HepG2 (cell line): Measurements from ENCODE around the gene SYNJ2. TPM values are rescaled to one million over a fixed set of nuclear protein-coding genes. Genes with fewer than 3 reads are reported as not detected.
A peak's percentile ranks its signal among the peaks of the same experiment; 100 is the strongest.

ENCODE experiments used
- AGO2 ChIP-seq: fragments of 200-400 bp; formaldehyde crosslinking; optimal IDR thresholded peaks from 2 replicates; pipeline ENCODE3; 2017; ENCODE audit warnings: mild to moderate bottlenecking, low read depth, low read length, moderate library complexity
- FUBP1 ChIP-seq: sonication (generic); formaldehyde crosslinking; IDR thresholded peaks from 2 replicates; pipeline ENCODE4 v1.5.1; 2020; ENCODE audit warnings: missing genetic modification reagents, mild to moderate bottlenecking, borderline replicate concordance
- GLI4 ChIP-seq: sonication (generic); formaldehyde crosslinking; IDR thresholded peaks from 2 replicates; pipeline ENCODE4 v1.5.1; 2020; ENCODE audit warnings: missing genetic modification reagents, mild to moderate bottlenecking, moderate library complexity, borderline replicate concordance
- HOMEZ ChIP-seq: IDR thresholded peaks from 2 replicates; pipeline ENCODE4 v1.6.1; 2016; ENCODE audit warnings: low read depth
- IKZF5 ChIP-seq: IDR thresholded peaks from 2 replicates; pipeline ENCODE4 v1.6.1; 2018; ENCODE audit warnings: missing genetic modification reagents, mild to moderate bottlenecking, missing compliant biosample characterization
- LBX2 ChIP-seq: sonication (generic); formaldehyde crosslinking; IDR thresholded peaks from 2 replicates; pipeline ENCODE4 v1.5.0; 2020; ENCODE audit warnings: missing genetic modification reagents, mild to moderate bottlenecking, borderline replicate concordance
- LCORL ChIP-seq, 2 experiments: fragments of 450-650 bp in 1 of 2; sonication (generic) in 1 of 2; formaldehyde crosslinking in 1 of 2; IDR thresholded peaks; 2 replicates each; pipeline versions ENCODE4 v1.5.0 to v1.6.1; 2017 to 2020; ENCODE audit warnings: antibody characterized with exemption in 1 of 2, missing genetic modification reagents in 1 of 2
- MBD4 ChIP-seq: IDR thresholded peaks from 2 replicates; pipeline ENCODE4 v1.6.1; 2012; ENCODE audit warnings: low read length, inconsistent platforms, borderline replicate concordance
- MED1 ChIP-seq: sonication (generic); formaldehyde crosslinking; IDR thresholded peaks from 2 replicates; pipeline ENCODE4 v1.4.0; 2020; ENCODE audit warnings: missing genetic modification reagents
- NR0B2 ChIP-seq: sonication (generic); formaldehyde crosslinking; IDR thresholded peaks from 2 replicates; pipeline ENCODE4 v1.4.0; 2020; ENCODE audit warnings: mild to moderate bottlenecking, missing genetic modification reagents
- PAF1 ChIP-seq: IDR thresholded peaks from 2 replicates; pipeline ENCODE4 v1.6.1; 2016; ENCODE audit warnings: missing genetic modification reagents, missing compliant biosample characterization
- TCF7L2 ChIP-seq: IDR thresholded peaks from 2 replicates; pipeline ENCODE4 v1.6.1; 2011; ENCODE audit warnings: mild to moderate bottlenecking, low read depth, low read length, moderate library complexity
- ZBTB21 ChIP-seq: sonication (generic); formaldehyde crosslinking; IDR thresholded peaks from 2 replicates; pipeline ENCODE4 v1.4.0; 2020; ENCODE audit warnings: missing genetic modification reagents
- ZFP82 ChIP-seq: sonication (generic); formaldehyde crosslinking; IDR thresholded peaks from 2 replicates; pipeline ENCODE4 v1.5.1; 2020; ENCODE audit warnings: mild to moderate bottlenecking, missing genetic modification reagents, borderline replicate concordance
- ZNF772 ChIP-seq: sonication (generic); formaldehyde crosslinking; IDR thresholded peaks from 2 replicates; pipeline ENCODE4 v1.5.0; 2020; ENCODE audit warnings: mild to moderate bottlenecking, missing genetic modification reagents
- polyA plus RNA-seq, 8 experiments: library from polyadenylated mRNA; depleted of rRNA in 3 of 8; stranded (reverse) in 7 of 8; unstranded in 1 of 8; fragments of >200 nt; fragmentation: Illumina TruSeq in 4 of 8; extraction: Trizol in 4 of 8; gene quantifications; 2 replicates each; pipeline versions ENCODE4 v1.2.1 to v1.2.3, GENCODE V29; 2011 to 2016; ENCODE audit warnings: low read depth in 4 of 8, missing spikeins in 1 of 8, mixed read lengths in 1 of 8; ENCODE audit not compliant: insufficient read depth in 1 of 8
- total RNA-seq, 5 experiments: library from RNA; depleted of rRNA; stranded (reverse); fragments of >200 nt; fragmentation: Illumina TruSeq; extraction: Trizol; gene quantifications; 2 replicates each; pipeline ENCODE4 v1.2.3, GENCODE V29; 2016; ENCODE audit warnings: low read depth in 1 of 5

SYNJ2 gene
- total and polyA plus RNA-seq, 2 of the 13 experiments (the other 11 are each of a cell fraction or from before 2014, with no cell fraction given): 39.1 to 57.6 TPM

GRCh38 chr6:158039571-158040050 lies 57.9 kb downstream of the SYNJ2 start (continued):
- TF ChIP-seq PAF1 (CRISPR knock-in tag): 0 out of 2 replicates have a peak, but pooled peaks have one; percentile 30
- TF ChIP-seq TCF7L2: no peak
- no peak for TF ChIP-seq IKZF5 (CRISPR knock-in tag)
- no peak for TF ChIP-seq NR0B2
- TF ChIP-seq AGO2: peak; percentile 80
- TF ChIP-seq LCORL (IDR thresholded peaks at IDR 0.05): no peak
- TF ChIP-seq LCORL (CRISPR knock-in tag; IDR thresholded peaks at IDR 0.05): no peak
- TF ChIP-seq ZFP82 (CRISPR knock-in tag): no peak
- TF ChIP-seq HOMEZ (CRISPR knock-in tag): no peak
- TF ChIP-seq GLI4: peak; percentile 80; the same call in 1 of the 2 replicates
- no peak for TF ChIP-seq MBD4
- no peak for TF ChIP-seq ZNF772 (CRISPR knock-in tag)
- no peak for TF ChIP-seq LBX2 (CRISPR knock-in tag)
- no peak for TF ChIP-seq ZBTB21 (CRISPR knock-in tag)
- no peak; the same call in 1 of the 2 replicates for TF ChIP-seq MED1 (CRISPR knock-in tag)
- no peak for TF ChIP-seq FUBP1
